Activated CD4-positive, alpha-beta T cell treated with anti-CD3 and anti-CD28 coated beads for 48 hours (primary cell): Measurements from ENCODE around the gene ZNF362.
A peak's percentile ranks its signal among the peaks of the same experiment; 100 is the strongest.

Experiments
- DNase-seq: peaks from one replicate; pipeline ENCODE4 v3.0.0-alpha.2; 2020

Gene ZNF362

GRCh38 chr1:33349081-33349759 lies 92.9 kb downstream of the ZNF362 start:
- DNase-seq = peak; percentile 64

- DNase-seq = peak; percentile 82
These were observed 93.7 kb downstream of the ZNF362 start for GRCh38 chr1:33349778-33350610.
